D721Med (cell line): Measurements from ENCODE around the gene TNFAIP8L3.

ENCODE experiments used
- DNase-seq: peaks from one replicate; pipeline ENCODE4 v3.0.0; 2011; ENCODE audit warnings: low spot score; ENCODE audit not compliant: insufficient read length
- FAIRE-seq: peaks from 2 replicates; lab custom pipeline; 2011; peaks lifted over from hg19 to GRCh38; lab: Jason Lieb, UNC
- TF ChIP-seq, protein P1 (sequence below): IDR thresholded peaks from 2 replicates; pipeline ENCODE4 v1.5.1; 2012; ENCODE audit warnings: mild to moderate bottlenecking, control low read depth; ENCODE audit not compliant: insufficient read depth; ENCODE audit errors: missing control alignments

The TNFAIP8L3 gene

DNA sequence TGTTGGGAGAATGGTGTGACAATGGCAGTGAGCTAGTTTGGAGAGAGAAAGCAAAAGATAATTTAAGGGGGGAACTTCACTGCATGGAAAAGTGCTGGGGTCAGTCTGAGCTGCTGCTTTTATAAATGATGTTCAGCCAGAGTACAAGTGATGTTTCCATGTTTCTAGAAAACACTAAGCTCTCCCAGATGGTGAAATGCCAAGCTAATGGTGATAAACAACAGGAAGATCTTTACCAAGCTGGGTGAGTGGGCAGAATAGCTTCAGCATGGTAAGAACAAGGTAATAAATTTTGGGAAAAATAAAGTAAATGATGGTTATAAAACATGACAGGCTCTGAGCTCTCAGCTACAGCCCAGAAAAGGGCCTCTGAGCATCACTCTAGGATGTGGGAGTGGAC is 29.4 kb downstream of the TNFAIP8L3 start:
- TF ChIP-seq, protein P1, sequence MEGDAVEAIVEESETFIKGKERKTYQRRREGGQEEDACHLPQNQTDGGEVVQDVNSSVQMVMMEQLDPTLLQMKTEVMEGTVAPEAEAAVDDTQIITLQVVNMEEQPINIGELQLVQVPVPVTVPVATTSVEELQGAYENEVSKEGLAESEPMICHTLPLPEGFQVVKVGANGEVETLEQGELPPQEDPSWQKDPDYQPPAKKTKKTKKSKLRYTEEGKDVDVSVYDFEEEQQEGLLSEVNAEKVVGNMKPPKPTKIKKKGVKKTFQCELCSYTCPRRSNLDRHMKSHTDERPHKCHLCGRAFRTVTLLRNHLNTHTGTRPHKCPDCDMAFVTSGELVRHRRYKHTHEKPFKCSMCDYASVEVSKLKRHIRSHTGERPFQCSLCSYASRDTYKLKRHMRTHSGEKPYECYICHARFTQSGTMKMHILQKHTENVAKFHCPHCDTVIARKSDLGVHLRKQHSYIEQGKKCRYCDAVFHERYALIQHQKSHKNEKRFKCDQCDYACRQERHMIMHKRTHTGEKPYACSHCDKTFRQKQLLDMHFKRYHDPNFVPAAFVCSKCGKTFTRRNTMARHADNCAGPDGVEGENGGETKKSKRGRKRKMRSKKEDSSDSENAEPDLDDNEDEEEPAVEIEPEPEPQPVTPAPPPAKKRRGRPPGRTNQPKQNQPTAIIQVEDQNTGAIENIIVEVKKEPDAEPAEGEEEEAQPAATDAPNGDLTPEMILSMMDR: no peak
- no peak for FAIRE-seq
- no peak for DNase-seq

DNA sequence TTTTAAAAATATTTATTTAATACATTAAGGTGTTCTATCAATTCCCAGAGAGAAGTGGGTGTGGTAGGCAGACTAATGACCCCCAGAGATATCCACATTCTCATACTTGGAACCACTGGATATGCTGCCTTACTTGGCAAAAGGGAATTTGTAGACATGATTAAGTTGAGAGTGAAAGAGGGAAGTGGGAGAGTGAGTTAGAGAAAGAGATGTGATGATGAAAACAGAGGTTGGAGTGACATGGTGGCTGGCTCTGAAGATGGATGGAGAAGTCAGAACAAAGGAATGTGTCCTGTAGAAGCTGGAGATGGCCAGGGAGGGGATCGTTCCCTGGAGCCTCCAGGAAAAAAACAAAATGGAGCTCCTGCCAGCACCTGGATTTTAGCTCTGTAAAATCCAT is 32.0 kb downstream of the TNFAIP8L3 start:
- TF ChIP-seq, protein P1: no peak
- no peak for FAIRE-seq
- DNase-seq: no peak

DNA sequence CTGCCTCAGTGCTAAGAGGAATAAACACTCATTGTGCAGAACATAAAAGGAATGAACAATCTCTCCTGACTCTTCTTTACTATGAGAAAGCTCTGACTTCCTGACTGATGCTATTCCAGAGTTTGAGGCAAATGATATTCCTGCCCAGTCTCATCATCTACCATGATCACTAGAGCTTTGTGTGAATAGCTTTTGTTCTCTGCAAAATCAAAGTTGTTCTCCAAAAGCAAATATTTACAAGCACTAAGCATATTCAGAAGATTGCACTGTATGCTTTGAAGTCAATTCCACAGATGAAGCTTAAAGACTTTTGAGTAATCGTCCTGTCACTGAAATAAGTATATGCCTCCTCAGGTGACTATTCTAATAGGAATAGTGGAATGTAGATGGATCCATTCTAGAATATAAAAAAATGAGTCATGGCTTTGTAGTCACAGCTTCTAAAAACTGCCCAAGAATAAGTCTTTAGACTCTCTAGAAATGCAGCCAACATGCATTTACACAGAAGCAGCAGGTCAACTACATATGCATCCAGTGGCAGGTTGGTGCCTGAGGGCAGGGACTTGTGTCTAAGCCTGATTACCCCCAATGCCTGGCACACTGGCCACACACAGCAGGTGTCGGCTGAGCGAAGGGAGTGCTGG is 34.6 kb downstream of the TNFAIP8L3 start:
- FAIRE-seq (no peak), DNase-seq (no peak)
- TF ChIP-seq, protein P1: no peak

DNA sequence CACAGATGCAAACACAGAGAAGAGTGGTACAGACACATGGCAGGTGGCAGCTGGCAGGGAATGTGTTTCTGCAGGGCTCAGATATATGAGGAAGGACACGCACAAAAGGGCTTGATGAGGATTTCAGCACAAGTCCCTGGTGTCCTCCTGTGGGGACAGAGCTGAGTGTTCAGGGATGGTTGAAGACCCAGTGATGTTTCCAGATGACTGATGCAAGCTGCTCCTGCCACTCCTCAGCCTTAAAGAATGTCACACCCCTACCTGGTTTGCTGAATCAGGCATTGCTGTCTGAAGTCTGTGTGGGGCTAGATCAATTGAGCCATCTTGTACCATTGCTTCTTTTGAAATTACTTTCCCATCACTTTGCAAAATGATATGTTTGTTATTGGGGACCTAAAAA is 40.2 kb downstream of the TNFAIP8L3 start:
- FAIRE-seq (no peak), DNase-seq (no peak)
- TF ChIP-seq, protein P1: no peak

DNA sequence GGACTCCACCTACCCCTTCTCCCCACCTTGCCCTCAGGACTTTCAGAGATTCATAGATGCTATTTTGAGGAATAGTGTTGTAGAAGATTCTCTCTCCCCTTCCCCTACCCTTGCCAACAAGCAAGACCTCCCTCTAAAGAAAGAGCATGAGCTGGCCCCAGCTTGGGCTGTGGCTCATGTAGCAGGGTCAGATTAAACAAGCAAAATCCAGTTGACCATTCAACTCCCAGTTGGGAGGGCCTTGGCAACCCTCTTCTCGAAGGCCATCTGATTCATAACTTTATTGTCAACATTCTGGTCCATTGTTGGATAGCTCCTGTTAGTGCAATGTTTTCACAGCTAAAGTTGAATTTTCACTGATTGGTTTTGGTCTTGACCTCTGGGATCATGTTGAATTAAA is 41.1 kb downstream of the TNFAIP8L3 start:
- TF ChIP-seq, protein P1: no peak
- FAIRE-seq: no peak

DNA sequence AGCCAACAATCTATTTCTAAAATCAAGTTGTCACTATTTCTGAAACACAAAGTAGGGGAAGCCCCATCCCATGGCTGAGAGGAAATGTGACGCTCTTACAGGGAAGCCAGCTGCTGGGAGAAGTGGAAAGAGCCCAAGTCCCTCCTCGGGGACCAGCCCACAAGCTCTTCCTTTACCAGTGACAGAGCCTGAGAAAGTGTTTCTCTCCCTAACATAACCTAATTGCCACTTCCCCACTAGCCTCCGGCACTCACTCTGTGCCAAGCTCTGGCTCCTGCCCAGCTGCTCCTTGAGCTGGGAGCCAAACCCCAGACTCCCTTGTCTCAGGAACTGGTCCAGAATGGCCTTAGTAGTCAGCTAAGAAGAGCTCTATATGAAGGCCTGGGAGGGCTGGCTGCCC is 42.9 kb downstream of the TNFAIP8L3 start:
- TF ChIP-seq, protein P1: no peak
- DNase-seq (no peak), FAIRE-seq (no peak)

More for the DNA sequence above, 41.1 kb downstream of the TNFAIP8L3 start:
- no peak for DNase-seq

DNA sequence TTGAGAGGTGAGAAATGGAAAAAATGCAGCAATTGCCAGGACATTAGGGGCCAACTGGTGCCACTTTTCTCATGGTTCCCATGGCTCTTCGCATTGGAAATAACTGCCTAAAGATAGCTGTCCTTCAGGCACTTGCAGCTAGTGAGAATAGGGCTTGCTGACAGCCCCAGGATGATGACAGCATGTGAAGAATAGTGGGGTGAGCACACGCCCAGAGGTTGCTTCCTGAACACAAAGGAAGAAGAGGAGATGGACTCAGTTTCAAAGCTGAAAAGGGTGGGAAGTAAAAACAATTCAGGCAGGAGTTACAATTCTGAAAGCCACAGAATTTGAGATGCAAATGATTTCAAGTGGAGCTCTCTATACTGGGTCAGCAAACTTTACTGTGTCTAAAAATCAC is 45.6 kb downstream of the TNFAIP8L3 start:
- TF ChIP-seq, protein P1: no peak
- DNase-seq (no peak), FAIRE-seq (no peak)
